ENCODE measurements around the gene LRP1B.

Gene LRP1B

GRCh38 chr2:141748616-141749015 lies 382.2 kb downstream of the LRP1B start:
- DNase-seq (ENCODE audit: low spot score) = no peak

GRCh38 chr2:141741652-141742051 lies 389.2 kb downstream of the LRP1B start:
- DNase-seq (ENCODE audit: low spot score) = no peak

GRCh38 chr2:141737492-141738255 lies 393.1 kb downstream of the LRP1B start:
- DNase-seq (ENCODE audit: low spot score) = no peak

GRCh38 chr2:141736466-141736865 lies 394.4 kb downstream of the LRP1B start:
- DNase-seq (ENCODE audit: low spot score) = no peak

GRCh38 chr2:141728886-141729285 lies 401.9 kb downstream of the LRP1B start:
- no peak for DNase-seq (ENCODE audit: low spot score)

- DNase-seq (ENCODE audit: low spot score) = no peak
These were observed 402.7 kb downstream of the LRP1B start for GRCh38 chr2:141728142-141728541.

GRCh38 chr2:141724426-141724825 lies 406.4 kb downstream of the LRP1B start:
- DNase-seq (ENCODE audit: low spot score) = no peak

GRCh38 chr2:141723814-141724213 lies 407.0 kb downstream of the LRP1B start:
- no peak for DNase-seq (ENCODE audit: low spot score)

- no peak for DNase-seq (ENCODE audit: low spot score)
These were observed 410.3 kb downstream of the LRP1B start for GRCh38 chr2:141720476-141720875.

- no peak for DNase-seq (ENCODE audit: low spot score)
These were observed 416.3 kb downstream of the LRP1B start for GRCh38 chr2:141714496-141714895.

GRCh38 chr2:141711627-141712026 lies 419.2 kb downstream of the LRP1B start:
- no peak for DNase-seq (ENCODE audit: low spot score)

GRCh38 chr2:141710589-141711239 lies 420.1 kb downstream of the LRP1B start:
- DNase-seq (ENCODE audit: low spot score) = no peak

GRCh38 chr2:141709756-141710155 lies 421.1 kb downstream of the LRP1B start:
- no peak for DNase-seq (ENCODE audit: low spot score)

GRCh38 chr2:141707486-141707885 lies 423.3 kb downstream of the LRP1B start:
- DNase-seq (ENCODE audit: low spot score) = no peak

- DNase-seq (ENCODE audit: low spot score) = no peak
These were observed 426.3 kb downstream of the LRP1B start for GRCh38 chr2:141704541-141704940.

- no peak for DNase-seq (ENCODE audit: low spot score)
These were observed 427.3 kb downstream of the LRP1B start for GRCh38 chr2:141703501-141703900.

GRCh38 chr2:141701618-141702017 lies 429.2 kb downstream of the LRP1B start:
- DNase-seq (ENCODE audit: low spot score) = no peak

- DNase-seq (ENCODE audit: low spot score) = no peak
These were observed 431.2 kb downstream of the LRP1B start for GRCh38 chr2:141699573-141699972.

- no peak for DNase-seq (ENCODE audit: low spot score)
These were observed 432.3 kb downstream of the LRP1B start for GRCh38 chr2:141698500-141698899.

- no peak for DNase-seq (ENCODE audit: low spot score)
These were observed 433.8 kb downstream of the LRP1B start for GRCh38 chr2:141697035-141697434.

GRCh38 chr2:141694180-141694579 lies 436.6 kb downstream of the LRP1B start:
- DNase-seq (ENCODE audit: low spot score) = no peak

GRCh38 chr2:141692829-141693228 lies 438.0 kb downstream of the LRP1B start:
- no peak for DNase-seq (ENCODE audit: low spot score)

GRCh38 chr2:141676139-141676538 lies 454.7 kb downstream of the LRP1B start:
- no peak for DNase-seq (ENCODE audit: low spot score)

- DNase-seq (ENCODE audit: low spot score) = no peak
These were observed 464.6 kb downstream of the LRP1B start for GRCh38 chr2:141666191-141666590.
